Brain microvascular endothelial cell (primary cell): Measurements from ENCODE around the gene NUMBL.

Experiments
- DNase-seq: peaks from one replicate; pipeline ENCODE4 v3.0.0-alpha.2; 2020
- H3K27ac ChIP-seq: fragments of 250-450 bp; sonication (Bioruptor Pico); 2 replicates; pipeline ENCODE4 v1.5.1; 2020; ENCODE audit warnings: mild to moderate bottlenecking, moderate library complexity
- H3K27me3 ChIP-seq: fragments of 250-450 bp; sonication (Bioruptor Pico); replicated peaks from 2 replicates; pipeline ENCODE4 v1.5.1; 2020; ENCODE audit warnings: mild to moderate bottlenecking
- H3K36me3 ChIP-seq: fragments of 250-450 bp; sonication (Bioruptor Pico); replicated peaks from 2 replicates; pipeline ENCODE4 v1.5.1; 2020; ENCODE audit warnings: mild to moderate bottlenecking
- H3K4me3 ChIP-seq: 2 replicates; pipeline ENCODE4 v1.5.1; 2011; ENCODE audit warnings: low read depth, mild to moderate bottlenecking, control low read depth, low read length, moderate library complexity
- CTCF ChIP-seq: IDR thresholded peaks from 2 replicates; pipeline ENCODE4 v1.5.1; 2011; ENCODE audit warnings: low read depth, mild to moderate bottlenecking, moderate library complexity, low read length, control low read depth, inconsistent platforms; ENCODE audit errors: missing control alignments
- in situ Hi-C: cut with HindIII; loops from 2 replicates; pipeline ENCODE4 v1.10.0; 2017; ENCODE audit warnings: low sequenced_read_pairs, low pct_ligation_motif_present

Gene NUMBL

GRCh38 chr19:40703029-40703755 is 12.7 kb upstream of the NUMBL start:
- H3K4me3 ChIP-seq, result no peak overlapping the region
- no peak for TF ChIP-seq CTCF
- no peak for DNase-seq
- in situ Hi-C loops, result no loop called here
- H3K27ac ChIP-seq, result no peak overlapping the region
- H3K27me3 ChIP-seq, result no peaks in the 10 kb centered on the region
- H3K36me3 ChIP-seq, result peaks cover 3% of the 10 kb centered on the region

GRCh38 chr19:40702337-40703012 is 12.0 kb upstream of the NUMBL start:
- no peak for DNase-seq
- peaks cover 3% of the 10 kb centered on the region for H3K36me3 ChIP-seq
- H3K27me3 ChIP-seq, result no peaks in the 10 kb centered on the region
- in situ Hi-C loops, result no loop called here
- TF ChIP-seq CTCF, result peak; percentile 73
- H3K4me3 ChIP-seq, result no peak overlapping the region
- H3K27ac ChIP-seq, result no peak overlapping the region

GRCh38 chr19:40701758-40702157 is 11.3 kb upstream of the NUMBL start:
- H3K27me3 ChIP-seq, result no peaks in the 10 kb centered on the region
- no peak for DNase-seq
- no peak overlapping the region for H3K4me3 ChIP-seq
- in situ Hi-C loops, result no loop called here
- H3K36me3 ChIP-seq, result peaks cover 3% of the 10 kb centered on the region
- no peak for TF ChIP-seq CTCF
- H3K27ac ChIP-seq, result no peak overlapping the region

GRCh38 chr19:40700083-40700482 is 9.6 kb upstream of the NUMBL start:
- no peak for DNase-seq
- Histone ChIP-seq H3K4me3 (no peak overlapping the region), H3K27ac (no peak overlapping the region), H3K27me3 (no peaks in the 10 kb centered on the region), H3K36me3 (peaks cover 3% of the 10 kb centered on the region)
- in situ Hi-C loops, result no loop called here
- no peak for TF ChIP-seq CTCF

GRCh38 chr19:40697007-40697406 is 6.6 kb upstream of the NUMBL start:
- no peak overlapping the region for H3K4me3 ChIP-seq
- H3K27me3 ChIP-seq, result no peaks in the 10 kb centered on the region
- TF ChIP-seq CTCF, result no peak
- DNase-seq, result no peak
- in situ Hi-C loops, result no loop called here
- H3K36me3 ChIP-seq, result peaks cover 3% of the 10 kb centered on the region
- H3K27ac ChIP-seq, result no peak overlapping the region

- H3K36me3 ChIP-seq, result no peaks in the 10 kb centered on the region
- no peak for TF ChIP-seq CTCF
- H3K27me3 ChIP-seq, result no peaks in the 10 kb centered on the region
- DNase-seq, result no peak
- no peak overlapping the region for H3K4me3 ChIP-seq
- H3K27ac ChIP-seq, result no peak overlapping the region
- in situ Hi-C loops, result no loop called here
Measured at GRCh38 chr19:40695881-40696280, 5.4 kb upstream of the NUMBL start.
